Naive thymus-derived CD4-positive, alpha-beta T cell (primary cell): ENCODE measurements around the gene KRT5. TPM values are rescaled to one million over a fixed set of nuclear protein-coding genes. Genes with fewer than 3 reads are reported as not detected.

Experiments
- ATAC-seq: fragments of 150-1000 bp; cut with Tn5 transposase; 2 replicates; pipeline ENCODE4 v1.10.0; 2021; ENCODE audit warnings: mild to moderate bottlenecking, moderate library complexity
- CTCF ChIA-PET: fragments of 350-600 bp; sonication (Branson Sonifier 250); formaldehyde crosslinking; loops from one replicate; lab custom pipeline; 2021; ENCODE audit warnings: antibody characterized with exemption; lab: Charles Lee
- POLR2A ChIA-PET: fragments of 350-600 bp; sonication (Branson Sonifier 250); formaldehyde crosslinking; loops from one replicate; lab custom pipeline; 2021; ENCODE audit warnings: antibody characterized with exemption, inconsistent platforms; lab: Charles Lee
- DNase-seq, 9 donors: peaks; one replicate each; pipeline versions ENCODE4 v3.0.0 to v3.0.0-alpha.2; 2020 to 2022; ENCODE audit warnings: mixed read lengths in 1 of 9
- H3K27ac ChIP-seq: one replicate; pipeline ENCODE4 v1.7.0; 2013; ENCODE audit warnings: mild to moderate bottlenecking, low read depth, low read length, moderate library complexity
- H3K27me3 ChIP-seq, 2 donors: one replicate each; pipeline ENCODE4 v1.7.0; 2013; ENCODE audit warnings: low read length in 2 of 2, mild to moderate bottlenecking in 2 of 2, moderate library complexity in 2 of 2; ENCODE audit not compliant: control insufficient read depth in 2 of 2, insufficient read depth in 2 of 2
- H3K36me3 ChIP-seq, 3 experiments: 1 replicate in 2 of 3; 2 replicates in 1 of 3; pipeline ENCODE4 v1.7.0; 2013; ENCODE audit warnings: low read length in 3 of 3, mild to moderate bottlenecking in 3 of 3, moderate library complexity in 1 of 3; ENCODE audit not compliant: insufficient read depth in 3 of 3, control insufficient read depth in 2 of 3
- H3K4me1 ChIP-seq, 2 donors: one replicate each; pipeline ENCODE4 v1.7.0; 2013; ENCODE audit warnings: low read length in 2 of 2, mild to moderate bottlenecking in 2 of 2, moderate library complexity in 1 of 2; ENCODE audit not compliant: control insufficient read depth in 2 of 2, insufficient read depth in 2 of 2
- H3K4me3 ChIP-seq: 2 replicates; pipeline ENCODE4 v1.7.0; 2013; ENCODE audit warnings: mild to moderate bottlenecking, low read length
- H3K9me3 ChIP-seq, 3 experiments: 1 replicate in 2 of 3; 2 replicates in 1 of 3; pipeline ENCODE4 v1.7.0; 2013; ENCODE audit warnings: low read length in 3 of 3; ENCODE audit not compliant: control insufficient read depth in 2 of 3
- H3K27ac Mint-ChIP-seq, 9 donors: one replicate each; pipeline ENCODE4 v1.8.0; 2020 to 2022; ENCODE audit warnings: mixed read lengths in 9 of 9, mild to moderate bottlenecking in 8 of 9, moderate library complexity in 5 of 9, inconsistent platforms in 2 of 9
- H3K27me3 Mint-ChIP-seq, 5 donors: one replicate each; pipeline ENCODE4 v1.8.0; 2021 to 2022; ENCODE audit warnings: mixed read lengths in 5 of 5, mild to moderate bottlenecking in 1 of 5
- H3K36me3 Mint-ChIP-seq, 5 donors: one replicate each; pipeline ENCODE4 v1.8.0; 2020 to 2022; ENCODE audit warnings: mixed read lengths in 5 of 5, mild to moderate bottlenecking in 3 of 5, inconsistent platforms in 1 of 5
- H3K4me1 Mint-ChIP-seq, 7 donors: one replicate each; pipeline ENCODE4 v1.8.0; 2020 to 2022; ENCODE audit warnings: mixed read lengths in 7 of 7, mild to moderate bottlenecking in 3 of 7, inconsistent platforms in 1 of 7
- H3K4me3 Mint-ChIP-seq, 10 donors: one replicate each; pipeline ENCODE4 v1.8.0; 2020 to 2022; ENCODE audit warnings: mild to moderate bottlenecking in 10 of 10, mixed read lengths in 10 of 10, moderate library complexity in 6 of 10, inconsistent platforms in 2 of 10
- H3K9me3 Mint-ChIP-seq, 11 donors: one replicate each; pipeline ENCODE4 v1.8.0; 2020 to 2022; ENCODE audit warnings: mixed read lengths in 11 of 11, mild to moderate bottlenecking in 4 of 11, inconsistent platforms in 1 of 11, moderate library complexity in 1 of 11
- intact Hi-C, 2 donors: fragments of 100-400 bp; cut with micrococcal nuclease; formaldehyde crosslinking; loops; one replicate each; pipeline ENCODE4 v1.15.1; 2023
- polyA plus RNA-seq, 2 donors: library from polyadenylated mRNA; unstranded; fragments of 300-500 nt; fragmentation: Illumina TruSeq; gene quantifications; one replicate each; pipeline ENCODE4 v1.2.3, GENCODE V29; 2021
- total RNA-seq, 6 experiments: library from RNA in 5 of 6; stranded (reverse) in 5 of 6; gene quantifications; 1 replicate in 5 of 6; 2 replicates in 1 of 6; pipeline ENCODE4 v1.2.3 and lab custom pipeline; 2021 to 2026

KRT5 gene
- total and polyA plus RNA-seq, 7 experiments from 2014 or later, result 0.24 TPM; not detected in 6

GRCh38 chr12:52523824-52524223, 3.6 kb upstream of the KRT5 start:
- Histone ChIP-seq H3K4me3 (no peak overlapping the region), H3K27ac (no peak overlapping the region), H3K27me3 (no peaks in the 10 kb centered on the region), H3K36me3 (no peaks in the 10 kb centered on the region), H3K9me3 (no peaks in the 10 kb centered on the region), H3K4me1 (peaks cover 0 to 16% of the 10 kb centered on the region in 2 donors)
- intact Hi-C loops, result no loop called here
- Mint-ChIP-seq H3K27me3 (no peaks in the 10 kb centered on the region), H3K36me3 (no peaks in the 10 kb centered on the region), H3K27ac (no peak overlapping the region), H3K9me3 (no peaks in the 10 kb centered on the region), H3K4me1 (peaks cover 0 to 11% (median 0%) of the 10 kb centered on the region in 7 donors), H3K4me3 (no peak overlapping the region)
- DNase-seq (peak in 1 of 9 donors; percentile 13), ATAC-seq (no peak)
- ChIA-PET CTCF (no interaction called here), POLR2A (no interaction called here)

DNA sequence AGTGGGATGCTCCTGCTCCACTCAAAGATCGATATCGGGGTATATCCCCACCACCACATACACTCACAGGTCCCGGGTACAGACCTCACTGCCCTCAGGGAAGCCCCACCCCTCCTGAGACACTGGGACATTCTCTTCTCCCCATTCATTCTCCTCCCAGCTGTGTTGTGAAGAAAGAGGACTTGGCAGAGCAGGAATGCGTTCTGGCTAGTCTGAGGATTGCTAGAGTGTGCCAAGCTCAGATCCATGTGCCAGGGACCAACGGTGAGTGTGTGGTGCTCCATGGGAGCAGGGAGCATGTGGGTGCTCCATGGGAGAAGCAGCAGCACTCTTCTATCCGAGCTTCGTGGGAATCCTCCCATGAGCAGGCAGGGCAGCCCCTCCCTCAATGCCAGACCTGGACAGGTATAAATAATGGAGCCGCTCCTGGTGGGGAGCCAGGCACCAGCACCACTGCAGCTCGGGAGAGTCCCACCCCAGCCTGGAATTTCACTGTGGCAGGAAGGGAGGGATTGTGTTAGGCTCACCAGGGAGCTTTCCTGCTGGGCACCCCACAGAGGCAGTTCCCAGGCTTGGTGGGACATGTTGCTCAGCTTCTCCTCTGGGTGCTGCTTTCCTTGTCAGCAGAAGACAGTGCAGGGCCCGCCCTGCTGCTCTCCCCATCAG, 2.3 kb upstream of the KRT5 start:
- H3K9me3 ChIP-seq, result no peaks in the 10 kb centered on the region
- CTCF ChIA-PET, result no interaction called here
- Mint-ChIP-seq H3K27me3 (no peaks in the 10 kb centered on the region), H3K4me3 (no peak overlapping the region), H3K36me3 (no peaks in the 10 kb centered on the region), H3K27ac (no peak overlapping the region), H3K4me1 (peaks cover 0 to 9% (median 0%) of the 10 kb centered on the region in 7 donors), H3K9me3 (no peaks in the 10 kb centered on the region)
- DNase-seq, result peak in 1 of 9 donors; percentile 13
- H3K4me3 ChIP-seq, result no peak overlapping the region
- peaks cover 0 to 16% of the 10 kb centered on the region in 2 donors for H3K4me1 ChIP-seq
- intact Hi-C loops, result no loop called here
- no peaks in the 10 kb centered on the region for H3K36me3 ChIP-seq
- no peak overlapping the region for H3K27ac ChIP-seq
- POLR2A ChIA-PET, result interaction anchor here (0.6 kb wide), 1 partner anchor 274 kb away, joined by 3 read pairs; no protein-coding TSS in a partner anchor
- H3K27me3 ChIP-seq, result no peaks in the 10 kb centered on the region
- no peak for ATAC-seq

DNA sequence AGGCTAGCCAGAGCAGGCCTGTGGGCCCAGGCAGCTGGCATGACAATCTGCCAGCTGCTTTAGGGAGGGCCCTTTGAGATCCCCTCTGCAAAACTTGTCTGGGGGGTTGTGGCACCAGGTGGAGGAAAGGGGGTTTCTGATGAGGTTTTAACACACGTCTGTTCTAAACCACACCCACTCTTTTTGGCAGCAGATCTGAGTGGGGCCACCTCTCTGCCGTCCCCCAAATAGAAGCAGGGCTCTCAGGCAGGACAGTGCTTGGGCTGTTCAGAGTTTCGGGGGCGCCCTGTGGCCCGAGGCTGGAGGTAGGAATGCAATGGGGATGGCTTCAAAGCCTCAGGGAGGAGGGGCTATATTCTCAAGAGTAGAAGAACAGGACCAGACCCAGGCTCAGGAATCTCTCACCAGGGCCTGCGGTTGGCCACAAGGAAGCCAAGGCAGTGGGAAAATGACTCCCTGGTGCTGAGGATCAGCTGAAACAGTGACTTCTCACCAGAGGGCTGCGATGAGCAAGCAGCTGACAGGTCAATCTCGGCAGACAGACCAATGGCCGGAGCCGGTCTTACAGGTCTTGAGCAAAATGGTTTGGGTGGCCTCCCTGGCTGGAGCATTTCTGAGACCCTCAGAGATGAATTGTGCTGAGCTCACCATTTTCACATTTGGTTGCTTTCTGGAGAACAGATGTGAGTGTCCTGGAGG, 1.5 kb upstream of the KRT5 start:
- no peaks in the 10 kb centered on the region for H3K36me3 Mint-ChIP-seq
- Histone ChIP-seq H3K9me3 (no peaks in the 10 kb centered on the region), H3K36me3 (no peaks in the 10 kb centered on the region), H3K27ac (no peak overlapping the region), H3K4me1 (peaks cover 0 to 10% of the 10 kb centered on the region in 2 donors), H3K4me3 (no peak overlapping the region), H3K27me3 (no peaks in the 10 kb centered on the region)
- intact Hi-C loops, result no loop called here
- H3K27ac Mint-ChIP-seq, result no peak overlapping the region
- peaks cover 0 to 6% (median 0%) of the 10 kb centered on the region in 7 donors for H3K4me1 Mint-ChIP-seq
- ChIA-PET POLR2A (interaction anchor here (0.6 kb wide), 1 partner anchor 275 kb away, joined by 3 read pairs; no protein-coding TSS in a partner anchor), CTCF (no interaction called here)
- no peaks in the 10 kb centered on the region for H3K9me3 Mint-ChIP-seq
- peak in 1 of 9 donors; percentile 3 for DNase-seq
- H3K27me3 Mint-ChIP-seq, result no peaks in the 10 kb centered on the region
- no peak overlapping the region for H3K4me3 Mint-ChIP-seq
- no peak for ATAC-seq

DNA sequence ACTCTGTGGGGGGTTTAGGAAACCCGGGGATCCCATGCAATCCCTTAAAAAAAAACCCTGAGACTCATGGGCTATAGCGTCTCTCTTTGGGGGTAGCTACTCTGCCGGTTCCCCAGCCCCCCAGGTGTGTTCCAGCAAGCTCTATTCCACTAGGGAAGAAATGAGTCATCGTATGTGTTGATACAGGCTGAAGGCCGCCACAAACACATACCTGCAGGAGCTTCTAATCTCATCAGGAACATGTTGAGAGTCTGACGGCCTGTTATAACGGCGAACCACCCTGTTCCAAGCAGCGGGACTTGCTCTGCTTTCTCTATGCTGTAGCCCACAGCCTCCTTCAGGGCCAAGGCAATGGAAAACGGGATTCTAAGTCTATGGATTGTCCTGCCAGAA, 977 bp upstream of the KRT5 start:
- DNase-seq (peak in 1 of 9 donors; percentile 8), ATAC-seq (no peak)
- ChIA-PET POLR2A (no interaction called here), CTCF (interaction anchor here (1.6 kb wide), 1 partner anchor 359 kb away, joined by 4 read pairs; no protein-coding TSS in a partner anchor)
- Mint-ChIP-seq H3K36me3 (no peaks in the 10 kb centered on the region), H3K4me3 (no peak overlapping the region), H3K27me3 (no peaks in the 10 kb centered on the region), H3K4me1 (peaks cover 0 to 1% (median 0%) of the 10 kb centered on the region in 7 donors), H3K27ac (no peak overlapping the region), H3K9me3 (no peaks in the 10 kb centered on the region)
- intact Hi-C loops, result no loop called here
- H3K4me3 ChIP-seq, result no peak overlapping the region
- H3K9me3 ChIP-seq, result no peaks in the 10 kb centered on the region
- H3K4me1 ChIP-seq, result peaks cover 0 to 5% of the 10 kb centered on the region in 2 donors
- no peak overlapping the region for H3K27ac ChIP-seq
- H3K27me3 ChIP-seq, result no peaks in the 10 kb centered on the region
- no peaks in the 10 kb centered on the region for H3K36me3 ChIP-seq

GRCh38 chr12:52519387-52519703, 849 bp downstream of the KRT5 start:
- H3K27me3 Mint-ChIP-seq, result peaks cover 0 to 6% (median 3%) of the 10 kb centered on the region in 5 donors
- intact Hi-C loops, result no loop called here
- Histone ChIP-seq H3K4me3 (no peak overlapping the region), H3K27ac (no peak overlapping the region), H3K9me3 (no peaks in the 10 kb centered on the region), H3K27me3 (no peaks in the 10 kb centered on the region), H3K36me3 (no peaks in the 10 kb centered on the region), H3K4me1 (no peaks in the 10 kb centered on the region)
- no peaks in the 10 kb centered on the region for H3K9me3 Mint-ChIP-seq
- H3K4me3 Mint-ChIP-seq, result no peak overlapping the region
- ATAC-seq (no peak), DNase-seq (peak in 1 of 9 donors; percentile 19)
- CTCF ChIA-PET, result interaction anchor here (1.6 kb wide), 1 partner anchor 361 kb away, joined by 4 read pairs; no protein-coding TSS in a partner anchor
- H3K4me1 Mint-ChIP-seq, result no peaks in the 10 kb centered on the region
- peak overlapping the region in 1 of 9 donors; percentile 37 for H3K27ac Mint-ChIP-seq
- H3K36me3 Mint-ChIP-seq, result no peaks in the 10 kb centered on the region
- POLR2A ChIA-PET, result no interaction called here

- ChIA-PET POLR2A (no interaction called here), CTCF (no interaction called here)
- Mint-ChIP-seq H3K27ac (no peak overlapping the region), H3K9me3 (no peaks in the 10 kb centered on the region), H3K27me3 (peaks cover 0 to 7% (median 5%) of the 10 kb centered on the region in 5 donors), H3K36me3 (no peaks in the 10 kb centered on the region), H3K4me3 (no peak overlapping the region), H3K4me1 (no peaks in the 10 kb centered on the region)
- no peak overlapping the region for H3K27ac ChIP-seq
- DNase-seq (no peak), ATAC-seq (no peak)
- no peaks in the 10 kb centered on the region for H3K36me3 ChIP-seq
- H3K27me3 ChIP-seq, result no peaks in the 10 kb centered on the region
- no peaks in the 10 kb centered on the region for H3K4me1 ChIP-seq
- no peak overlapping the region for H3K4me3 ChIP-seq
- intact Hi-C loops, result no loop called here
- no peaks in the 10 kb centered on the region for H3K9me3 ChIP-seq
These were observed 1.4 kb downstream of the KRT5 start for GRCh38 chr12:52518574-52519386.
